H1 (cell line): ENCODE data around the gene PAQR7. TPM values are rescaled to one million over a fixed set of nuclear protein-coding genes. Genes with fewer than 3 reads are reported as not detected.

Experiments
- CTCF ChIA-PET: fragments of 300-600 bp; sonication (Branson Sonifier 250); formaldehyde crosslinking; loops from one replicate; lab custom pipeline; 2021; ENCODE audit not compliant: partially characterized antibody; lab: Charles Lee
- POLR2A ChIA-PET: fragments of 300-600 bp; sonication (Branson Sonifier 250); formaldehyde crosslinking; loops from one replicate; lab custom pipeline; 2021; ENCODE audit warnings: inconsistent platforms; ENCODE audit not compliant: partially characterized antibody; lab: Charles Lee
- DNase-seq, 2 experiments: peaks; one replicate each; pipeline versions ENCODE4 v3.0.0 to v3.0.0-alpha.2; 2010 to 2022; ENCODE audit warnings: low spot score in 2 of 2, low read depth in 1 of 2, mixed read lengths in 1 of 2
- FAIRE-seq: peaks from 2 replicates; lab custom pipeline; 2011; peaks lifted over from hg19 to GRCh38; lab: Jason Lieb, UNC
- H2AFZ ChIP-seq: 2 replicates; pipeline ENCODE4 v1.8.1; 2012; ENCODE audit warnings: low read length, inconsistent platforms
- H2AK5ac ChIP-seq: 2 replicates; pipeline ENCODE4 v1.6.1; 2013; ENCODE audit warnings: low read depth, low read length
- H2BK120ac ChIP-seq: replicated peaks from 2 replicates; pipeline ENCODE3; 2013; ENCODE audit warnings: low read depth, low read length, inconsistent platforms
- H2BK12ac ChIP-seq: 2 replicates; pipeline ENCODE4 v1.6.1; 2013; ENCODE audit warnings: low read depth, low read length
- H2BK15ac ChIP-seq: 2 replicates; pipeline ENCODE4 v1.6.1; 2013; ENCODE audit warnings: low read length
- H2BK20ac ChIP-seq: 2 replicates; pipeline ENCODE4 v1.6.1; 2013; ENCODE audit warnings: low read length
- H2BK5ac ChIP-seq: 2 replicates; pipeline ENCODE4 v1.6.1; 2013; ENCODE audit warnings: low read depth, low read length
- H3K14ac ChIP-seq: 2 replicates; pipeline ENCODE4 v1.6.1; 2013; ENCODE audit warnings: inconsistent platforms; ENCODE audit not compliant: insufficient read length
- H3K18ac ChIP-seq: 2 replicates; pipeline ENCODE4 v1.6.1; 2013; ENCODE audit warnings: low read length; ENCODE audit errors: extremely low read depth
- H3K23ac ChIP-seq: 2 replicates; pipeline ENCODE4 v1.6.1; 2013; ENCODE audit warnings: inconsistent platforms; ENCODE audit not compliant: insufficient read length
- H3K23me2 ChIP-seq: 2 replicates; pipeline ENCODE4 v1.6.1; 2013; ENCODE audit warnings: low read depth, low read length
- H3K27ac ChIP-seq: 2 replicates; pipeline ENCODE4 v1.6.1; 2011; ENCODE audit warnings: low read depth, low read length, inconsistent platforms
- H3K27me3 ChIP-seq, 4 experiments: replicated peaks in 1 of 4; 1 replicate in 1 of 4; 2 replicates in 3 of 4; pipeline versions ENCODE4 v1.6.1 to v1.8.1; 2011 to 2013; ENCODE audit warnings: low read length in 3 of 4, mild to moderate bottlenecking in 3 of 4, inconsistent platforms in 2 of 4, mixed read lengths in 2 of 4, moderate library complexity in 1 of 4; ENCODE audit not compliant: control insufficient read depth in 3 of 4, insufficient read depth in 3 of 4; ENCODE audit errors: extremely low read depth in 1 of 4
- H3K36me3 ChIP-seq, 4 experiments: 2 replicates each; pipeline versions ENCODE4 v1.6.1 to v1.8.1; 2011 to 2013; ENCODE audit warnings: mild to moderate bottlenecking in 4 of 4, low read length in 3 of 4, moderate library complexity in 2 of 4, control low read depth in 1 of 4, inconsistent platforms in 1 of 4; ENCODE audit not compliant: insufficient read depth in 4 of 4, control insufficient read depth in 2 of 4
- H3K4ac ChIP-seq: replicated peaks from 2 replicates; pipeline ENCODE3; 2013; ENCODE audit warnings: low read length, low read depth, mixed read lengths, inconsistent platforms; ENCODE audit not compliant: insufficient read length
- H3K4me1 ChIP-seq, 4 experiments: replicated peaks in 1 of 4; 1 replicate in 1 of 4; 2 replicates in 3 of 4; pipeline versions ENCODE4 v1.6.1 to v1.8.1; 2011 to 2013; ENCODE audit warnings: low read length in 3 of 4, inconsistent platforms in 2 of 4, mixed read lengths in 1 of 4; ENCODE audit not compliant: insufficient read depth in 4 of 4, control insufficient read depth in 3 of 4
- H3K4me2 ChIP-seq, 2 experiments: 2 replicates each; pipeline versions ENCODE4 v1.6.1 to v1.8.1; 2011 to 2013; ENCODE audit warnings: low read depth in 2 of 2, low read length in 2 of 2, control low read depth in 1 of 2, inconsistent platforms in 1 of 2, mild to moderate bottlenecking in 1 of 2; ENCODE audit not compliant: insufficient read depth in 1 of 2
- H3K4me3 ChIP-seq, 4 experiments: fragments of 200-600, 300-600 bp in 1 of 4; sonication (generic), shearing (Covaris generic), sonication (Bioruptor Twin) in 1 of 4; 2 replicates each; pipeline versions ENCODE4 v1.5.1 to v1.8.1; 2011 to 2016; ENCODE audit warnings: low read length in 4 of 4, low read depth in 3 of 4, control low read depth in 2 of 4, inconsistent platforms in 2 of 4, mild to moderate bottlenecking in 2 of 4, mixed read lengths in 1 of 4, moderate library complexity in 1 of 4; ENCODE audit not compliant: insufficient read depth in 2 of 4; ENCODE audit errors: extremely low read depth in 1 of 4
- H3K56ac ChIP-seq: replicated peaks from 2 replicates; pipeline ENCODE3; 2013; ENCODE audit warnings: low read depth, mild to moderate bottlenecking, mixed read lengths, low read length, inconsistent platforms; ENCODE audit not compliant: insufficient read length
- H3K79me1 ChIP-seq: 2 replicates; pipeline ENCODE4 v1.6.1; 2013; ENCODE audit warnings: low read depth, low read length, control low read depth
- H3K79me2 ChIP-seq, 2 experiments: 2 replicates each; pipeline versions ENCODE4 v1.6.1 to v1.8.1; 2012 to 2013; ENCODE audit warnings: low read length in 2 of 2, mild to moderate bottlenecking in 2 of 2, inconsistent platforms in 1 of 2; ENCODE audit not compliant: insufficient read depth in 2 of 2, control insufficient read depth in 1 of 2
- H3K9ac ChIP-seq, 4 experiments: replicated peaks in 1 of 4; 1 replicate in 1 of 4; 2 replicates in 3 of 4; pipeline versions ENCODE4 v1.6.1 to v1.8.1; 2011 to 2013; ENCODE audit warnings: low read depth in 3 of 4, low read length in 3 of 4, control low read depth in 2 of 4, mild to moderate bottlenecking in 2 of 4, moderate library complexity in 2 of 4, inconsistent platforms in 1 of 4; ENCODE audit errors: extremely low read depth in 1 of 4
- H3K9me3 ChIP-seq, 2 experiments: 2 replicates each; pipeline versions ENCODE4 v1.6.1 to v1.8.1; 2012 to 2013; ENCODE audit warnings: mild to moderate bottlenecking in 2 of 2, moderate library complexity in 2 of 2, control low read depth in 1 of 2, inconsistent platforms in 1 of 2, low read depth in 1 of 2, low read length in 1 of 2, mixed read lengths in 1 of 2; ENCODE audit not compliant: insufficient read depth in 2 of 2
- H4K20me1 ChIP-seq, 2 experiments: replicated peaks in 1 of 2; 2 replicates each; pipeline versions ENCODE3 to v1.8.1; 2011 to 2013; ENCODE audit warnings: inconsistent platforms in 2 of 2, low read length in 2 of 2, mild to moderate bottlenecking in 1 of 2; ENCODE audit not compliant: insufficient read depth in 2 of 2, control insufficient read depth in 1 of 2
- H4K5ac ChIP-seq: 2 replicates; pipeline ENCODE4 v1.6.1; 2013; ENCODE audit warnings: low read length, low read depth, mixed read lengths, inconsistent platforms; ENCODE audit not compliant: insufficient read length
- H4K8ac ChIP-seq: 2 replicates; pipeline ENCODE4 v1.8.0; 2013; ENCODE audit warnings: mild to moderate bottlenecking, moderate library complexity, low read length, inconsistent platforms; ENCODE audit not compliant: insufficient read depth; ENCODE audit errors: extremely low read depth
- H4K91ac ChIP-seq: replicated peaks from 2 replicates; pipeline ENCODE3; 2013; ENCODE audit warnings: low read length, mixed read lengths, inconsistent platforms; ENCODE audit not compliant: insufficient read length
- E2F6 ChIP-seq: IDR thresholded peaks from 2 replicates; pipeline ENCODE4 v1.6.1; 2012; ENCODE audit warnings: inconsistent platforms
- WGBS, 2 experiments: shearing (Covaris generic) in 1 of 2; methylation state at CpG; one replicate each; pipeline versions ENCODE4 v1.1.6 to v1.1.7; 2013 to 2015; ENCODE audit warnings: low lambda C conversion rate in 2 of 2, mixed read lengths in 2 of 2, inconsistent platforms in 1 of 2, low coverage in 1 of 2, missing lambda C conversion rate in 1 of 2; ENCODE audit not compliant: insufficient replicate concordance in 2 of 2, insufficient coverage in 1 of 2, insufficient read length in 1 of 2; ENCODE audit errors: extremely low coverage in 1 of 2, missing lambda C conversion rate in 1 of 2; 5-methylcytosine and 5-hydroxymethylcytosine counted together
- polyA plus RNA-seq, 7 experiments: library from polyadenylated mRNA; depleted of rRNA in 3 of 7; stranded (reverse) in 5 of 7; unstranded in 2 of 7; fragments of >200 nt in 5 of 7; fragments of 200-250 nt in 2 of 7; gene quantifications; 1 replicate in 5 of 7; 2 replicates in 1 of 7; 4 replicates in 1 of 7; pipeline versions ENCODE4 v1.2.1 to v1.2.3, GENCODE V29; 2011 to 2013; ENCODE audit warnings: missing spikeins in 2 of 7, mixed read lengths in 2 of 7
- total RNA-seq: library from RNA; stranded (reverse); fragmentation: NEBNext Ultra II Directional; extraction: Animal tissue kit (Norgen Biotek cat#: 25700); gene quantifications from 2 replicates; pipeline ENCODE4 v1.2.1, GENCODE V29; 2021

Gene PAQR7
- total and polyA plus RNA-seq, 2 of the 8 experiments (the other 6 are each of a cell fraction or from before 2014, with no cell fraction given) = 7.3 to 7.4 TPM

DNA sequence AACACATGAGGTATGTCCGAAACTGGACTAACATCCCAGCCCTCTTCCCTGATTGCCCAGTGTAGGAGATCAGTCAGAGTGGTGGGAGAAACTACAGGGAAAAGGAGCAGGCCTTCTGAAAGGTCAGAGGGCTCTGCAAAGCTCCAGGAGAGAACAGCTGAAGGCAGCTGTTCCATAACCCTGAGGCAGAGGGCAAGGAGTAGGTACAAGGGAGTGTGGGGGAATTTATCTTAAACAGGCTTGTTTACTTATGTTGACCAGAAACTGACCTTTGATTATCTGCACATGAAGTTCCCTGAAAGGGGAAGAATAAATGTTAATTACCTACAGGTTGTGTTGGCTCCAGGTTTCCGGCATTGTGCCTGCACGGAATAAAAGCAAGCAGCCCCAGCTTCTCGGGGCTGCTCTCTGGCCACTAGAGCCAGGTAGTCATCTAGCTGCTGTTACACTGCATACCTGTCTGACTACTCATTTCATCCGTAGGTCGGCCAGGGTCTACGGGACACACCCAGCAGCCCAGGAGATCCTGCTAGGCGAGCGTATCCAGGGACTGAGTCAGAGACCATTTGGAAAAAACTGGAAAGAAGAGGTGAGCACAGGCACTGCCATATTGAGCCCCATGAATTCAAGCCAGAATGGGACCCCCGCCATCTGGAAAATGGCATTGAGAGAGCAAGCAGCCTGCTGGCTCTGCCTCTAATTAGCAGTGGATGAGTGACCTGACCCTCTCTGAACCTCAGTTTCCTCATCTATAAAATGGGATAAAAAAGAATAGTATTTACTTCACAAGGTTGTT is 14.9 kb upstream of the PAQR7 start:
- Histone ChIP-seq H4K91ac (peak overlapping the region; percentile 80), H4K8ac (no peak overlapping the region), H3K4me3 (no peak overlapping the region), H4K20me1 (no peaks in the 10 kb centered on the region), H3K4me1 (peaks cover 0 to 18% (median 10%) of the 10 kb centered on the region in 4 experiments; a peak in 6 of 7 replicates), H2AFZ (no peak overlapping the region), H3K9ac (no peak overlapping the region), H3K4me2 (no peak overlapping the region), H2BK120ac (no peak overlapping the region), H2AK5ac (0 out of 2 replicates have a peak overlapping the region, but pooled peaks have one; percentile 3), H2BK5ac (peak overlapping the region; percentile 32; the same call in 1 of the 2 replicates), H3K9me3 (no peaks in the 10 kb centered on the region), H3K23me2 (no peaks in the 10 kb centered on the region), H3K79me1 (no peaks in the 10 kb centered on the region), H3K36me3 (no peaks in the 10 kb centered on the region), H3K18ac (no peak overlapping the region), H3K23ac (no peak overlapping the region), H3K27ac (no peak overlapping the region), H3K56ac (no peak overlapping the region), H3K14ac (no peak overlapping the region), H4K5ac (no peak overlapping the region), H2BK20ac (no peak overlapping the region), H3K4ac (no peak overlapping the region), H2BK15ac (no peak overlapping the region), H2BK12ac (0 out of 2 replicates have a peak overlapping the region, but pooled peaks have one; percentile 35), H3K79me2 (no peaks in the 10 kb centered on the region), H3K27me3 (no peaks in the 10 kb centered on the region)
- WGBS, 2 experiments = 86% methylated on average over 10 of the region's 10 CpGs; no CpG with 5 or more reads in 1 of the 2 experiments
- no peak for TF ChIP-seq E2F6
- ChIA-PET POLR2A (interaction anchor here (1.0 to 3.6 kb wide), 6 partner anchors 8 to 23 kb away, joined by 3 to 29 read pairs (median 4); partner anchors contain the start of gene PAQR7), CTCF (interaction anchor here (0.6 to 6.9 kb wide), 10 partner anchors 9 to 114 kb away, joined by 3 to 83 read pairs (median 4); partner anchors contain the start of genes PAQR7 and STMN1)
- DNase-seq (no peak), FAIRE-seq (no peak)
